K562 (cell line): ENCODE data around the gene GCSAM. TPM values are rescaled to one million over a fixed set of nuclear protein-coding genes. Genes with fewer than 3 reads are reported as not detected.

Source experiments
- ATAC-seq: fragments of 200-7000 bp; cut with Tn5 transposase; 3 replicates; pipeline ENCODE4 v1.9.1; 2020; ENCODE audit warnings: moderate library complexity
- BruUV-seq: library from RNA; stranded (reverse); fragments of 400-500 nt; replicated peaks from 2 replicates; lab custom pipeline; 2021; lab: Mats Ljungman, UMichigan
- CTCF ChIA-PET: fragments of 300-600 bp; formaldehyde crosslinking; extraction: SDS; loops from one replicate; lab custom pipeline; 2021; ENCODE audit warnings: low intra/inter-chr PET ratio; lab: Yijun Ruan, JAX
- POLR2A ChIA-PET: fragments of 300-600, 350-650 bp; sonication (Branson Sonifier 250); formaldehyde crosslinking; extraction: SDS; loops from one replicate; lab custom pipeline; 2021; ENCODE audit warnings: antibody characterized with exemption, inconsistent platforms; lab: Yijun Ruan, JAX
- DNase-seq, 4 experiments: peaks; one replicate each; pipeline versions ENCODE4 v3.0.0 to v3.0.0-alpha.2; 2011 to 2018; ENCODE audit warnings: low spot score in 3 of 4, mixed read lengths in 3 of 4; ENCODE audit errors: extremely low read depth in 1 of 4
- FAIRE-seq: peaks from 2 replicates; lab custom pipeline; 2011; peaks lifted over from hg19 to GRCh38; lab: Jason Lieb, UNC
- H2AFZ ChIP-seq: 2 replicates; pipeline ENCODE4 v1.6.0; 2011; ENCODE audit warnings: low read depth, low read length, control low read depth, inconsistent platforms
- H3K27ac ChIP-seq: fragments of 200-600 bp; 3 replicates; pipeline ENCODE4 v1.8.0; 2011; ENCODE audit warnings: low read depth, mild to moderate bottlenecking, control low read depth, inconsistent platforms, low read length, moderate library complexity, mixed read lengths; ENCODE audit errors: extremely low read depth
- H3K27me3 ChIP-seq, 2 experiments: fragments of 300-600 bp in 1 of 2; 2 replicates in 1 of 2; 3 replicates in 1 of 2; pipeline versions ENCODE4 v1.6.0 to v1.8.0; 2011; ENCODE audit warnings: inconsistent platforms in 2 of 2, low read length in 2 of 2, mild to moderate bottlenecking in 1 of 2, mixed read lengths in 1 of 2, moderate library complexity in 1 of 2; ENCODE audit not compliant: control insufficient read depth in 2 of 2, insufficient read depth in 2 of 2
- H3K36me3 ChIP-seq: fragments of 300-600 bp; 3 replicates; pipeline ENCODE4 v1.8.0; 2011; ENCODE audit warnings: mild to moderate bottlenecking, low read length, inconsistent platforms; ENCODE audit not compliant: control insufficient read depth, insufficient read depth
- H3K4me1 ChIP-seq, 2 experiments: fragments of 200-600 bp in 1 of 2; replicated peaks in 1 of 2; 2 replicates in 1 of 2; 3 replicates in 1 of 2; pipeline versions ENCODE4 v1.5.1 to v1.8.0; 2011; ENCODE audit warnings: inconsistent platforms in 2 of 2, low read length in 2 of 2, mild to moderate bottlenecking in 1 of 2, mixed read lengths in 1 of 2, moderate library complexity in 1 of 2; ENCODE audit not compliant: control insufficient read depth in 2 of 2, insufficient read depth in 2 of 2
- H3K4me2 ChIP-seq: 2 replicates; pipeline ENCODE4 v1.6.1; 2011; ENCODE audit warnings: low read length, control low read depth, inconsistent platforms, mixed read lengths; ENCODE audit not compliant: insufficient read depth
- H3K4me3 ChIP-seq: fragments of 200-600 bp; sonication (generic), shearing (Covaris generic); 2 replicates; pipeline ENCODE4 v1.5.1; 2016; ENCODE audit warnings: control low read depth, inconsistent platforms
- H3K79me2 ChIP-seq: fragments of 200-600 bp; 3 replicates; pipeline ENCODE4 v1.8.0; 2011; ENCODE audit warnings: low read length, inconsistent platforms; ENCODE audit not compliant: control insufficient read depth, insufficient read depth
- H3K9ac ChIP-seq, 2 experiments: 2 replicates each; pipeline versions ENCODE4 v1.6.0 to v1.6.1; 2011; ENCODE audit warnings: low read depth in 2 of 2, low read length in 2 of 2, control low read depth in 1 of 2, inconsistent platforms in 1 of 2, mild to moderate bottlenecking in 1 of 2, mixed read lengths in 1 of 2; ENCODE audit not compliant: insufficient read depth in 1 of 2
- H3K9me1 ChIP-seq: one replicate; pipeline ENCODE4 v1.6.0; 2011; ENCODE audit warnings: inconsistent platforms, mild to moderate bottlenecking, low read length, moderate library complexity; ENCODE audit not compliant: control insufficient read depth, insufficient read depth
- H3K9me3 ChIP-seq: replicated peaks from 2 replicates; pipeline ENCODE4 v1.5.1; 2011; ENCODE audit warnings: low read depth, low read length, inconsistent platforms; ENCODE audit not compliant: control insufficient read depth, insufficient read depth
- H4K20me1 ChIP-seq: replicated peaks from 2 replicates; pipeline ENCODE4 v1.6.1; 2011; ENCODE audit warnings: low read length, inconsistent platforms, mixed read lengths; ENCODE audit not compliant: control insufficient read depth, insufficient read depth
- FOXJ2 ChIP-seq: fragments of 200-800 bp; sonication (Bioruptor generic); IDR thresholded peaks from 2 replicates; pipeline ENCODE4 v1.6.1; 2016; ENCODE audit warnings: missing genetic modification characterization, missing compliant biosample characterization
- GATAD2A ChIP-seq: fragments of 450-650 bp; IDR thresholded peaks from 2 replicates; pipeline ENCODE4 v1.6.1; 2017
- KLF6 ChIP-seq: fragments of 250-450 bp; sonication (Bioruptor Pico); IDR thresholded peaks from 2 replicates; pipeline ENCODE4 v1.4.0; 2020; ENCODE audit warnings: mild to moderate bottlenecking, moderate library complexity, borderline replicate concordance
- MEF2D ChIP-seq: conservative IDR thresholded peaks from 2 replicates; pipeline ENCODE4 v1.6.1; 2016; ENCODE audit warnings: low read depth, missing genetic modification characterization, missing compliant biosample characterization
- PHB ChIP-seq: fragments of 250-450 bp; sonication (Bioruptor Pico); IDR thresholded peaks from 2 replicates; pipeline ENCODE4 v1.5.0; 2021
- SNRNP70 ChIP-seq: fragments of 200-400 bp; formaldehyde crosslinking; optimal IDR thresholded peaks from 2 replicates; pipeline ENCODE3; 2017; ENCODE audit warnings: low read depth, low read length
- SRSF3 ChIP-seq: fragments of 200-400 bp; formaldehyde crosslinking; IDR thresholded peaks from 2 replicates; pipeline ENCODE4 v1.6.1; 2016; ENCODE audit warnings: mild to moderate bottlenecking, low read length, moderate library complexity; ENCODE audit not compliant: insufficient read depth
- TGIF2 ChIP-seq: sonication (generic); formaldehyde crosslinking; IDR thresholded peaks from 2 replicates; pipeline ENCODE4 v1.8.1; 2022; ENCODE audit warnings: mild to moderate bottlenecking, missing genetic modification reagents, moderate library complexity
- TRIM28 ChIP-seq: fragments of 450-650 bp; IDR thresholded peaks from 2 replicates; pipeline ENCODE4 v1.6.1; 2017
- ZNF668 ChIP-seq: fragments of 250-450 bp; sonication (Bioruptor Pico); IDR thresholded peaks from 2 replicates; pipeline ENCODE4 v1.8.0; 2022; ENCODE audit warnings: mild to moderate bottlenecking, inconsistent platforms
- WGBS: fragments of 100-300 bp; shearing (Covaris generic); methylation state at CpG from one replicate; pipeline ENCODE4 v1.1.6; 2016; ENCODE audit warnings: low coverage, mixed read lengths; ENCODE audit not compliant: insufficient coverage; ENCODE audit errors: missing lambda C conversion rate; 5-methylcytosine and 5-hydroxymethylcytosine counted together
- in situ Hi-C: fragments of 300-500 bp; cut with MboI; formaldehyde crosslinking; loops from 4 replicates; pipeline ENCODE4 v1.15.0; 2018; ENCODE audit warnings: inconsistent platforms, mixed read lengths
- intact Hi-C: fragments of 100-400 bp; cut with micrococcal nuclease; formaldehyde crosslinking; loops from 2 replicates; pipeline ENCODE4 v1.14.2; 2022
- polyA plus RNA-seq, 8 experiments: library from polyadenylated mRNA; depleted of rRNA in 4 of 8; stranded (reverse) in 5 of 8; unstranded in 3 of 8; fragments of >200 nt; fragmentation: Nextera tagmentation in 2 of 8; fragmentation: Illumina TruSeq in 1 of 8; extraction: Ambion mirVana in 2 of 8; extraction: Trizol in 1 of 8; gene quantifications; 2 replicates each; pipeline versions ENCODE4 v1.2.1 to v1.2.3, GENCODE V29; 2011 to 2014; ENCODE audit warnings: inconsistent platforms in 1 of 8, missing spikeins in 1 of 8
- total RNA-seq, 7 experiments: library from RNA; depleted of rRNA in 6 of 7; stranded (reverse); fragments of >200 nt in 6 of 7; fragmentation: Illumina TruSeq in 2 of 7; extraction: Trizol in 2 of 7; gene quantifications; 2 replicates each; pipeline versions ENCODE4 v1.2.1 to v1.2.3, GENCODE V29; 2011 to 2021; ENCODE audit warnings: low replicate concordance in 1 of 7
- TF ChIP-seq, protein P1 (sequence below): IDR thresholded peaks from 2 replicates; pipeline ENCODE4 v1.6.1; 2011; ENCODE audit not compliant: insufficient read length; ENCODE audit errors: extremely low read depth
- TF ChIP-seq, protein P2 (sequence below): fragments of 450-650 bp; IDR thresholded peaks from 2 replicates; pipeline ENCODE4 v1.6.1; 2016; ENCODE audit warnings: borderline replicate concordance
- TF ChIP-seq, protein P3 (sequence below): fragments of 250-450 bp; sonication (Bioruptor Pico); IDR thresholded peaks from 2 replicates; pipeline ENCODE4 v1.5.1; 2021; ENCODE audit warnings: mild to moderate bottlenecking
- TF ChIP-seq, protein P4 (sequence below): sonication (generic); formaldehyde crosslinking; IDR thresholded peaks from 2 replicates; pipeline ENCODE4 v1.8.0; 2022; ENCODE audit warnings: mild to moderate bottlenecking, missing genetic modification reagents

The GCSAM gene
- total and polyA plus RNA-seq, 9 of the 15 experiments (the other 6 are each of a cell fraction or from before 2014, with no cell fraction given) = 0.10 TPM; not detected in 8

DNA sequence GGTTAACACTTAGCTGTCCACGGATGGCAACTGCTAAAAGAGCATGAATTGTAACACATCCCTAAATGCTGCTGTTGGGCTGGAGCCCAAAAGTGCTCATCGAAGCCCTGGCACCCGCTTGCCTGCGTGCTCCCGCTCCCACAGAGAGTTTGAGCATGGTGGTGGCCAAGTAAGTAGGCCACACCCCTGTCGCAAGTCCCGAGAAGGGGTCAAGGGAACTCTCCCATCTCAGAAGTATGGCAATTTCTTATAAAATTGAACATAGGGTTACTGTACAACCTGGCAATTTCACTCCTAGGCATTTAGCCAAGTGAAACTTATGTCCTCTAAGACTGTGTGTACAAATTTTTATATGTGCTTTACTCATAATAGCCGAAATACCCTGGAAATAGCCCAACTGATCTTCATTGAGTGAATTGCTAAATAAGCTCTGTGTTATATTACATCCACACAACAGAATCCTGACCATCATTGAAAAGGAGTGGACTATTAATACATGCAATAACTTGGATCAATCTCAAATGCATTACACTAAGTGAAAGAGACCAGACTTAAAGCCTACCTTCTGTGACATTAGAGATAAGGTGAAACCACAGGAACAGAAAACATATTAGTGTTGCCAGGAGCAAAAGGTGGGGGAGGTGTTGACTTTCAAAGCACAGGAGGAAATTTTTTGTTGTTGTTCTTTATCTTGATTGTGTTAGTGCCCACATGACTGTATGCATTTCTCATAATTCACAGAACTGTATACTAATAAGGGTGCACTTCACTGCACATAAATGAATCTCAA lies 1.5 kb upstream of the GCSAM start (continued):
- TF ChIP-seq, protein P1, sequence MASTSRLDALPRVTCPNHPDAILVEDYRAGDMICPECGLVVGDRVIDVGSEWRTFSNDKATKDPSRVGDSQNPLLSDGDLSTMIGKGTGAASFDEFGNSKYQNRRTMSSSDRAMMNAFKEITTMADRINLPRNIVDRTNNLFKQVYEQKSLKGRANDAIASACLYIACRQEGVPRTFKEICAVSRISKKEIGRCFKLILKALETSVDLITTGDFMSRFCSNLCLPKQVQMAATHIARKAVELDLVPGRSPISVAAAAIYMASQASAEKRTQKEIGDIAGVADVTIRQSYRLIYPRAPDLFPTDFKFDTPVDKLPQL = no peak
- TF ChIP-seq ZNF668 (CRISPR knock-in tag) = no peak
- TF ChIP-seq, protein P2, sequence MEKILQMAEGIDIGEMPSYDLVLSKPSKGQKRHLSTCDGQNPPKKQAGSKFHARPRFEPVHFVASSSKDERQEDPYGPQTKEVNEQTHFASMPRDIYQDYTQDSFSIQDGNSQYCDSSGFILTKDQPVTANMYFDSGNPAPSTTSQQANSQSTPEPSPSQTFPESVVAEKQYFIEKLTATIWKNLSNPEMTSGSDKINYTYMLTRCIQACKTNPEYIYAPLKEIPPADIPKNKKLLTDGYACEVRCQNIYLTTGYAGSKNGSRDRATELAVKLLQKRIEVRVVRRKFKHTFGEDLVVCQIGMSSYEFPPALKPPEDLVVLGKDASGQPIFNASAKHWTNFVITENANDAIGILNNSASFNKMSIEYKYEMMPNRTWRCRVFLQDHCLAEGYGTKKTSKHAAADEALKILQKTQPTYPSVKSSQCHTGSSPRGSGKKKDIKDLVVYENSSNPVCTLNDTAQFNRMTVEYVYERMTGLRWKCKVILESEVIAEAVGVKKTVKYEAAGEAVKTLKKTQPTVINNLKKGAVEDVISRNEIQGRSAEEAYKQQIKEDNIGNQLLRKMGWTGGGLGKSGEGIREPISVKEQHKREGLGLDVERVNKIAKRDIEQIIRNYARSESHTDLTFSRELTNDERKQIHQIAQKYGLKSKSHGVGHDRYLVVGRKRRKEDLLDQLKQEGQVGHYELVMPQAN = no peak
- TF ChIP-seq FOXJ2 = peak; percentile 67
- TF ChIP-seq PHB = no peak
- TF ChIP-seq SRSF3 = no peak

DNA sequence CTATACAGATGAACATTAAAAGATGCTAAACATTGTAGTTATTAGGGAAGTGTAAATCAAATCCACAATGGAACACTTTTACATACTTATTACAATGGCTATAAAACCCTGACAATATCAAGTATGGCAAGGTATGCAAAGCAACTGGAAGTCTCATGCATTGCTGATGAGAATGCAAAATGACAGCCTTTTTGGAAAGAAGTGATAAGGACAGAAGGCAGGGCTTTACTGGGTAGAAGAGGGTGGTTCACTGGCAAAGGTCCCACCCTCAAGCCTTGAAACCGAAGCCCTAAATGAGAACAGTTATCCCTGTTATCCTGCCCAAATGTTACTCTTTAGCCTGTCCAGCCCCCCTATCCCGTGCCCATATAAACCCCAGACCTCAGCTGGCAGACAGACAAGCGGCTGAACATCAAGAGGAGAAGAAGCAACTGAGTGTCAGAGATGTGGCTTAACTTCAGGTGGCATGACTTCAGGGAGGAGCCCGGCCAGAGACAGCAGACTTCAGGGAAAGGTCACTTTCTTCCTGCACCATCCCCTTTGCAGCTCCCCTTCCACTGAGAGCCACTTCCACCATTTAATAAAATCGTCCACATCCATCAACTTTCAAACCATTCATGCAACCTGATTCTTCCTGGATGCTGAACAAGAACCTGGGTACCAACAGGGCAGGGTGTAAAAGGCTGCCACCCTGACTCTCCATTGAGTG lies 732 bp upstream of the GCSAM start:
- Histone ChIP-seq H3K4me2 (no peak overlapping the region), H4K20me1 (no peaks in the 10 kb centered on the region), H2AFZ (no peak overlapping the region), H3K9me1 (no peaks in the 10 kb centered on the region), H3K9me3 (no peaks in the 10 kb centered on the region), H3K4me3 (no peak overlapping the region), H3K9ac (no peak overlapping the region), H3K27me3 (no peaks in the 10 kb centered on the region), H3K79me2 (no peaks in the 10 kb centered on the region), H3K36me3 (no peaks in the 10 kb centered on the region), H3K4me1 (peaks cover 0 to 7% of the 10 kb centered on the region in 2 experiments; a peak in 1 of 5 replicates), H3K27ac (no peak overlapping the region)
- in situ Hi-C loops = no loop called here
- intact Hi-C loops = loop anchor here (10.0 kb wide), 1 partner anchor 141 kb away; no protein-coding TSS in a partner anchor
- ChIA-PET CTCF (no interaction called here), POLR2A (no interaction called here)
- TF ChIP-seq TRIM28 = no peak
- no peak for TF ChIP-seq GATAD2A
- TF ChIP-seq, protein P3, sequence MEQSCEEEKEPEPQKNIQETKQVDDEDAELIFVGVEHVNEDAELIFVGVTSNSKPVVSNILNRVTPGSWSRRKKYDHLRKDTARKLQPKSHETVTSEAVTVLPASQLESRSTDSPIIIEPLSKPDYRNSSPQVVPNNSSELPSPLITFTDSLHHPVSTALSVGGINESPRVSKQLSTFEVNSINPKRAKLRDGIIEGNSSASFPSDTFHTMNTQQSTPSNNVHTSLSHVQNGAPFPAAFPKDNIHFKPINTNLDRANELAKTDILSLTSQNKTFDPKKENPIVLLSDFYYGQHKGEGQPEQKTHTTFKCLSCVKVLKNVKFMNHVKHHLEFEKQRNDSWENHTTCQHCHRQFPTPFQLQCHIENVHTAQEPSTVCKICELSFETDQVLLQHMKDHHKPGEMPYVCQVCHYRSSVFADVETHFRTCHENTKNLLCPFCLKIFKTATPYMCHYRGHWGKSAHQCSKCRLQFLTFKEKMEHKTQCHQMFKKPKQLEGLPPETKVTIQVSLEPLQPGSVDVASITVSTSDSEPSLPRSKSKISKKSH (CRISPR knock-in tag) = no peak
- TF ChIP-seq, protein P4, sequence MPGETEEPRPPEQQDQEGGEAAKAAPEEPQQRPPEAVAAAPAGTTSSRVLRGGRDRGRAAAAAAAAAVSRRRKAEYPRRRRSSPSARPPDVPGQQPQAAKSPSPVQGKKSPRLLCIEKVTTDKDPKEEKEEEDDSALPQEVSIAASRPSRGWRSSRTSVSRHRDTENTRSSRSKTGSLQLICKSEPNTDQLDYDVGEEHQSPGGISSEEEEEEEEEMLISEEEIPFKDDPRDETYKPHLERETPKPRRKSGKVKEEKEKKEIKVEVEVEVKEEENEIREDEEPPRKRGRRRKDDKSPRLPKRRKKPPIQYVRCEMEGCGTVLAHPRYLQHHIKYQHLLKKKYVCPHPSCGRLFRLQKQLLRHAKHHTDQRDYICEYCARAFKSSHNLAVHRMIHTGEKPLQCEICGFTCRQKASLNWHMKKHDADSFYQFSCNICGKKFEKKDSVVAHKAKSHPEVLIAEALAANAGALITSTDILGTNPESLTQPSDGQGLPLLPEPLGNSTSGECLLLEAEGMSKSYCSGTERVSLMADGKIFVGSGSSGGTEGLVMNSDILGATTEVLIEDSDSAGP (CRISPR knock-in tag) = no peak
- TF ChIP-seq TGIF2 (CRISPR knock-in tag) = no peak
- no peak for TF ChIP-seq SNRNP70
- TF ChIP-seq KLF6 (CRISPR knock-in tag) = no peak
- TF ChIP-seq MEF2D = no peak
- DNase-seq (no peak), ATAC-seq (no peak), FAIRE-seq (no peak)
- BruUV-seq = no TSS peak
- 0% methylated on average over 4 of the region's 5 CpGs for WGBS
